22Rv1 (cell line): ENCODE results near the gene PNRC2.

Experiments
- CTCF ChIP-seq: fragments of 450-650 bp; IDR thresholded peaks from 2 replicates; pipeline ENCODE4 v1.5.1; 2017; ENCODE audit warnings: mild to moderate bottlenecking
- ZFX ChIP-seq: fragments of 450-650 bp; IDR thresholded peaks from 2 replicates; pipeline ENCODE4 v1.6.1; 2017; ENCODE audit warnings: antibody characterized with exemption, borderline replicate concordance

- TF ChIP-seq CTCF: no peak
- TF ChIP-seq ZFX: no peak
These were observed 35.0 kb upstream of the PNRC2 start for GRCh38 chr1:23924601-23925000.
